Endodermal cell (in vitro differentiated cells): Measurements from ENCODE around the gene GTF2A1L. TPM values are rescaled to one million over a fixed set of nuclear protein-coding genes. Genes with fewer than 3 reads are reported as not detected.
A peak's percentile ranks its signal among the peaks of the same experiment; 100 is the strongest.

Source experiments
- DNase-seq: peaks from one replicate; pipeline ENCODE4 v3.0.0-alpha.2; 2017
- H3K27ac ChIP-seq: 2 replicates; pipeline ENCODE4 v1.5.1; 2013; ENCODE audit warnings: mild to moderate bottlenecking, low read depth, low read length, moderate library complexity
- H3K27me3 ChIP-seq: 2 replicates; pipeline ENCODE4 v1.6.1; 2013; ENCODE audit warnings: mild to moderate bottlenecking, low read length, moderate library complexity; ENCODE audit not compliant: insufficient read depth, control insufficient read depth, poor library complexity, severe bottlenecking
- H3K36me3 ChIP-seq: 2 replicates; pipeline ENCODE4 v1.7.0; 2013; ENCODE audit warnings: mild to moderate bottlenecking, low read length, moderate library complexity; ENCODE audit not compliant: control insufficient read depth, insufficient read depth
- H3K4me1 ChIP-seq: one replicate; pipeline ENCODE4 v1.7.0; 2013; ENCODE audit warnings: low read length; ENCODE audit not compliant: control insufficient read depth, insufficient read depth
- H3K4me3 ChIP-seq: 2 replicates; pipeline ENCODE4 v1.5.1; 2013; ENCODE audit warnings: mild to moderate bottlenecking, low read length, moderate library complexity
- H3K9ac ChIP-seq: 2 replicates; pipeline ENCODE4 v1.6.1; 2013; ENCODE audit warnings: mild to moderate bottlenecking, low read length, moderate library complexity; ENCODE audit not compliant: poor library complexity, severe bottlenecking; ENCODE audit errors: extremely low read depth
- H3K9me3 ChIP-seq: 2 replicates; pipeline ENCODE4 v1.6.1; 2013; ENCODE audit warnings: mild to moderate bottlenecking, low read length, moderate library complexity; ENCODE audit not compliant: control insufficient read depth
- H3K27ac Mint-ChIP-seq: 2 replicates; pipeline ENCODE4 v1.8.0; 2020; ENCODE audit warnings: mixed read lengths
- H3K27me3 Mint-ChIP-seq: 2 replicates; pipeline ENCODE4 v1.8.0; 2021; ENCODE audit warnings: mild to moderate bottlenecking, mixed read lengths; ENCODE audit not compliant: insufficient read depth
- H3K36me3 Mint-ChIP-seq: 2 replicates; pipeline ENCODE4 v1.8.0; 2020; ENCODE audit warnings: low read depth, mixed read lengths
- H3K4me1 Mint-ChIP-seq: 2 replicates; pipeline ENCODE4 v1.8.0; 2020; ENCODE audit warnings: mixed read lengths
- H3K4me3 Mint-ChIP-seq: 2 replicates; pipeline ENCODE4 v1.8.0; 2020; ENCODE audit warnings: mild to moderate bottlenecking, moderate library complexity, mixed read lengths
- H3K9me3 Mint-ChIP-seq: 2 replicates; pipeline ENCODE4 v1.8.0; 2020; ENCODE audit warnings: mild to moderate bottlenecking, mixed read lengths
- CTCF ChIP-seq: fragments of 200-600 bp; sonication (generic); conservative IDR thresholded peaks from 2 replicates; pipeline ENCODE4 v1.5.0; 2021; ENCODE audit warnings: antibody characterized with exemption, mild to moderate bottlenecking
- WGBS, 2 experiments: methylation state at CpG; one replicate each; pipeline versions ENCODE4 v1.1.5 to v1.1.7; 2013; ENCODE audit warnings: missing lambda C conversion rate in 2 of 2, mixed read lengths in 1 of 2; ENCODE audit not compliant: insufficient coverage in 1 of 2, insufficient read length in 1 of 2; 5-methylcytosine and 5-hydroxymethylcytosine counted together
- total RNA-seq, 2 donors: library from RNA; stranded (reverse); fragmentation: NEBNext Ultra II Directional in 1 of 2; extraction: Animal tissue kit (Norgen Biotek cat#: 25700) in 1 of 2; gene quantifications; 2 replicates in 1 of 2; 3 replicates in 1 of 2; pipeline ENCODE4 v1.2.1, GENCODE V29; 2021

Gene GTF2A1L
- total RNA-seq, 2 donors from 2014 or later, result not detected

DNA sequence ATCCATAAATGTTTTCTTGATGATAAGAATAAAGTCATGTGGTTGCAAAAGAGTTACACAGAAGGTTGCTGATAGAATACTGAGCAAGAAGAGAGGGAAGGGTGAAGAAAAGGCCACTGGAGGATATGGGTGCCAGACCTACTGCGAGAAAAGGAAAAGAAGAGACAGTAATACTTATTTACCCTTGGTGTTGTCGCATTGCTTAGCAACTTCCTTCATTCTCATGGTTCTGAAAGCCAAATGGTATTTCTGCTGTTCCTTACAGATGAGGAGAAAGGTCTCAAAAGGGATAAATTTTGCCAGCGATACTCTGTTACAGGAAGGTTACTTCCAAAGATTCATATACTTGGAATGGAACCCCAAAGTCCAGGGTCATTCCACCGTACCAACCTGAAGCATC is 75.4 kb downstream of the GTF2A1L start:
- Histone ChIP-seq H3K9ac (no peak overlapping the region), H3K36me3 (no peaks in the 10 kb centered on the region), H3K4me3 (no peak overlapping the region), H3K27ac (peak overlapping the region; percentile 71), H3K4me1 (no peaks in the 10 kb centered on the region), H3K9me3 (no peaks in the 10 kb centered on the region), H3K27me3 (no peaks in the 10 kb centered on the region)
- Mint-ChIP-seq H3K9me3 (no peaks in the 10 kb centered on the region), H3K27me3 (no peaks in the 10 kb centered on the region), H3K27ac (peak overlapping the region; percentile 8), H3K4me1 (peaks cover 20% of the 10 kb centered on the region), H3K4me3 (no peak overlapping the region), H3K36me3 (no peaks in the 10 kb centered on the region)
- WGBS, 2 experiments, result 91 to 100% methylated on average over 3 to 4 of the region's 4 CpGs
- TF ChIP-seq CTCF, result no peak
- DNase-seq, result no peak

DNA sequence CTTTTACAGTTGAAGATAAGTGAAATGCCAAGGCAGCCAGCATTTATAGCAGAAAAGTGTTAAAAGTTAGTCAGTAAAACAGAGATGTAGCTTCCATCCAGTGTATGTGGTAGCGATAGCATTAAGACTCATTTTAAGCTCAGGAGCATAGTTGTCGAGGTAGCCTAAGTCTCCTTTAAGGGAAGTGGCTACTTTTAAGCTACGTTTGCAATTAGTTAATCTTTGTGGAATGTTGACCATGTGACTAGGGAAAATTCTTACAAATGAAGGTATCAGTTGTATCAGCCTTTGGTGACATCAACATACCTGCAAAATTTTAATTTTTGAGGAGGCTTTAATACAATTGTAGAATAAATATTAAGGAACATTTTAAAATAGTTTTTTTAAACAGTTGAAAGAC is 76.0 kb downstream of the GTF2A1L start:
- Histone ChIP-seq H3K4me1 (no peaks in the 10 kb centered on the region), H3K9me3 (no peaks in the 10 kb centered on the region), H3K27me3 (no peaks in the 10 kb centered on the region), H3K27ac (no peak overlapping the region), H3K9ac (no peak overlapping the region), H3K4me3 (no peak overlapping the region), H3K36me3 (no peaks in the 10 kb centered on the region)
- Mint-ChIP-seq H3K27ac (no peak overlapping the region), H3K9me3 (no peaks in the 10 kb centered on the region), H3K36me3 (no peaks in the 10 kb centered on the region), H3K4me1 (peaks cover 20% of the 10 kb centered on the region), H3K27me3 (no peaks in the 10 kb centered on the region), H3K4me3 (no peak overlapping the region)
- TF ChIP-seq CTCF, result no peak
- WGBS, 2 experiments, result 40 to 63% methylated on average over 3 of the region's 3 CpGs
- no peak for DNase-seq

DNA sequence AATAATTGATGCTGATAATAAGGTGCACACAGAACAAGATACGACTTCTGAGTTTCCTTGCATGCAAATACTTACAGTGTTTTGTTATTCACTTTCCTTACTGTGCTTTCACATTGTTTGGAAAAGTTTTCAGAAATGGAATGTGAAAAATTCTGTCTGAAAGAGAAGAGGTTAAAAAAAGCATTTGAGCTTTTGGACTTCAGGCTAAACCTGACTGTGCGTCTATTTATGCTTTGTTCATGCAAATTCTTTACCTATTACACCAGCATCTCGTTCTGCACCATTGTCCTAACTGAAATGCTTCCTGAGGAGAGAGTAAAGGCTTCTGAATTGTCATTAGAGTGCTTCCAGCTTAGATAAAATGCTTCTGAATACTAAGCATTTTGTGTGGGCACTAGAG is 76.5 kb downstream of the GTF2A1L start:
- Mint-ChIP-seq H3K27ac (peak overlapping the region; percentile 41), H3K4me3 (no peak overlapping the region), H3K36me3 (no peaks in the 10 kb centered on the region), H3K4me1 (peaks cover 21% of the 10 kb centered on the region), H3K9me3 (no peaks in the 10 kb centered on the region), H3K27me3 (no peaks in the 10 kb centered on the region)
- Histone ChIP-seq H3K9me3 (no peaks in the 10 kb centered on the region), H3K4me1 (no peaks in the 10 kb centered on the region), H3K36me3 (no peaks in the 10 kb centered on the region), H3K4me3 (no peak overlapping the region), H3K27me3 (no peaks in the 10 kb centered on the region), H3K9ac (no peak overlapping the region), H3K27ac (peak overlapping the region; percentile 28)
- no peak for DNase-seq
- TF ChIP-seq CTCF, result no peak
- WGBS, 2 experiments, result 32 to 61% methylated on average over 3 of the region's 3 CpGs
